HCT116 (cell line): ENCODE measurements around the gene EN2.

Experiments used
- EZH2 ChIP-seq: fragments of 200-600 bp; sonication (generic); IDR thresholded peaks from 2 replicates; pipeline ENCODE4 v1.6.1; 2017; ENCODE audit warnings: antibody characterized with exemption, mixed run types
- FOSL1 ChIP-seq: IDR thresholded peaks from 2 replicates; pipeline ENCODE4 v1.6.1; 2012; ENCODE audit warnings: low read depth
- JUND ChIP-seq: IDR thresholded peaks from 2 replicates; pipeline ENCODE4 v1.6.1; 2012
- RAD21 ChIP-seq: IDR thresholded peaks from 2 replicates; pipeline ENCODE4 v1.6.1; 2012; ENCODE audit warnings: low read depth, mild to moderate bottlenecking
- SIN3A ChIP-seq: IDR thresholded peaks from 2 replicates; pipeline ENCODE4 v1.6.1; 2012; ENCODE audit warnings: low read depth
- TF ChIP-seq, protein P1 (sequence below), 3 experiments: fragments of 200-600 bp in 1 of 3; sonication (generic) in 1 of 3; IDR thresholded peaks in 2 of 3; conservative IDR thresholded peaks in 1 of 3; 2 replicates each; pipeline ENCODE4 v1.5.1; 2012 to 2017; ENCODE audit warnings: low read depth in 2 of 3, low read length in 2 of 3, antibody characterized with exemption in 1 of 3, borderline replicate concordance in 1 of 3, control low read depth in 1 of 3, mild to moderate bottlenecking in 1 of 3, mixed read lengths in 1 of 3, mixed run types in 1 of 3, moderate library complexity in 1 of 3; ENCODE audit not compliant: insufficient read depth in 1 of 3
- TF ChIP-seq, protein P2 (sequence below): IDR thresholded peaks from 2 replicates; pipeline ENCODE4 v1.6.1; 2012

DNA sequence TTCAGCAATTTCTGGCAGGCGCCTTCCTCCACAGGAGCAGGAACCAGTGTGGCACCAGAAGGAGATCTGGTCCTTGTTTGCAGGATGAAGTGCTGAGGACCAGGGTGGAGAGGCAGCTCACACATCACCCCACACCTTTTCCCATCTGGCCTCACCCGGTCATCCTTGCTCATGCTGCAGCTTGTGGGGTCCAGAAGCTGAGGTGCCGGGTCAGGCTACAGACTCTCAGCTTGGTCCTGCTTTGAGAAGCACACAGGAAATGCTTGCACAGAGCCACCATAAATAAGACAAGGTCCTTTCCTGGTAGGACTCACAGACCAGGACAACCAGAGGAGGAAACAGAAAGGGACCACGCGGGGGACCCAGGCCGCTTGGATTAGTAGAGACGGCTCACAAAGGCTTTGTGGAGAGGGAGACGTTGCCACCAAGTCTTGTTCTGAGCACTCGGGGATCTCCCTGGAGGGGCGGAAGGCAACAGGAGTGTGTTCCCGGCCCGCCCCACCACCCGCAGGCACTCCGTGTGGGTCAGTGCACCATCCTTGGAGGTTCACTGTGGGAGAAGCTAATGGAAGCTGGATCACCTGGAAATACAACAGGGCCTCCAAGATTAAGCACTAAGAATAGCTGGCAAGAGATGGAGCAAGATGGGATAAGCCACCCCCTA, 29.6 kb upstream of the EN2 start:
- TF ChIP-seq, protein P1, sequence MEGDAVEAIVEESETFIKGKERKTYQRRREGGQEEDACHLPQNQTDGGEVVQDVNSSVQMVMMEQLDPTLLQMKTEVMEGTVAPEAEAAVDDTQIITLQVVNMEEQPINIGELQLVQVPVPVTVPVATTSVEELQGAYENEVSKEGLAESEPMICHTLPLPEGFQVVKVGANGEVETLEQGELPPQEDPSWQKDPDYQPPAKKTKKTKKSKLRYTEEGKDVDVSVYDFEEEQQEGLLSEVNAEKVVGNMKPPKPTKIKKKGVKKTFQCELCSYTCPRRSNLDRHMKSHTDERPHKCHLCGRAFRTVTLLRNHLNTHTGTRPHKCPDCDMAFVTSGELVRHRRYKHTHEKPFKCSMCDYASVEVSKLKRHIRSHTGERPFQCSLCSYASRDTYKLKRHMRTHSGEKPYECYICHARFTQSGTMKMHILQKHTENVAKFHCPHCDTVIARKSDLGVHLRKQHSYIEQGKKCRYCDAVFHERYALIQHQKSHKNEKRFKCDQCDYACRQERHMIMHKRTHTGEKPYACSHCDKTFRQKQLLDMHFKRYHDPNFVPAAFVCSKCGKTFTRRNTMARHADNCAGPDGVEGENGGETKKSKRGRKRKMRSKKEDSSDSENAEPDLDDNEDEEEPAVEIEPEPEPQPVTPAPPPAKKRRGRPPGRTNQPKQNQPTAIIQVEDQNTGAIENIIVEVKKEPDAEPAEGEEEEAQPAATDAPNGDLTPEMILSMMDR (IDR thresholded peaks at IDR 0.05 in 2 of 3, conservative IDR thresholded peaks at IDR 0.05 in 1 of 3; ENCODE audit: borderline replicate concordance in 1 of 3, insufficient read depth in 1 of 3, low read depth in 2 of 3, low read length in 2 of 3) = no peak
- TF ChIP-seq FOSL1 (no peak), RAD21 (no peak), JUND (no peak), SIN3A (no peak), EZH2 (no peak)
- TF ChIP-seq, protein P2, sequence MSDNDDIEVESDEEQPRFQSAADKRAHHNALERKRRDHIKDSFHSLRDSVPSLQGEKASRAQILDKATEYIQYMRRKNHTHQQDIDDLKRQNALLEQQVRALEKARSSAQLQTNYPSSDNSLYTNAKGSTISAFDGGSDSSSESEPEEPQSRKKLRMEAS = no peak
